Astrocyte (in vitro differentiated cells and primary cell): ENCODE measurements around the gene PLPP4. TPM values are rescaled to one million over a fixed set of nuclear protein-coding genes. Genes with fewer than 3 reads are reported as not detected.

Experiments
- DNase-seq: peaks from one replicate; pipeline ENCODE4 v3.0.0-alpha.2; 2010; ENCODE audit warnings: low read depth
- FAIRE-seq: peaks from 2 replicates; lab custom pipeline; 2011; peaks lifted over from hg19 to GRCh38; lab: Jason Lieb, UNC
- H2AFZ ChIP-seq: 2 replicates; pipeline ENCODE4 v1.6.0; 2012; ENCODE audit warnings: low read depth, low read length, inconsistent platforms
- H3K27ac ChIP-seq: 2 replicates; pipeline ENCODE4 v1.5.1; 2011; ENCODE audit warnings: low read depth, low read length, inconsistent platforms
- H3K27me3 ChIP-seq: 2 replicates; pipeline ENCODE4 v1.6.0; 2011; ENCODE audit warnings: low read length, inconsistent platforms; ENCODE audit not compliant: insufficient read depth
- H3K36me3 ChIP-seq: 2 replicates; pipeline ENCODE4 v1.5.1; 2011; ENCODE audit warnings: low read length, inconsistent platforms; ENCODE audit not compliant: insufficient read depth
- H3K4me1 ChIP-seq: 2 replicates; pipeline ENCODE4 v1.5.1; 2011; ENCODE audit warnings: low read length, inconsistent platforms; ENCODE audit not compliant: insufficient read depth
- H3K4me2 ChIP-seq: 2 replicates; pipeline ENCODE4 v1.6.0; 2012; ENCODE audit warnings: low read length, inconsistent platforms
- H3K4me3 ChIP-seq: 2 replicates; pipeline ENCODE4 v1.5.1; 2011; ENCODE audit warnings: low read depth, mild to moderate bottlenecking, low read length, inconsistent platforms; ENCODE audit not compliant: insufficient read depth
- H3K79me2 ChIP-seq: 2 replicates; pipeline ENCODE4 v1.6.0; 2012; ENCODE audit warnings: mild to moderate bottlenecking, low read length, inconsistent platforms; ENCODE audit not compliant: insufficient read depth
- H3K9ac ChIP-seq: 2 replicates; pipeline ENCODE4 v1.6.0; 2012; ENCODE audit warnings: mild to moderate bottlenecking, low read length, inconsistent platforms
- H3K9me3 ChIP-seq: 2 replicates; pipeline ENCODE4 v1.5.1; 2012; ENCODE audit warnings: low read depth, mild to moderate bottlenecking, low read length, inconsistent platforms; ENCODE audit not compliant: insufficient read depth
- H4K20me1 ChIP-seq: 2 replicates; pipeline ENCODE4 v1.6.0; 2012; ENCODE audit warnings: low read length, inconsistent platforms; ENCODE audit not compliant: insufficient read depth
- H3K27ac Mint-ChIP-seq: one replicate; pipeline ENCODE4 v1.8.0; 2021; ENCODE audit warnings: mild to moderate bottlenecking, mixed read lengths; ENCODE audit not compliant: unreplicated experiment
- H3K27me3 Mint-ChIP-seq: one replicate; pipeline ENCODE4 v1.8.0; 2021; ENCODE audit warnings: low read depth, mixed read lengths; ENCODE audit not compliant: unreplicated experiment
- H3K36me3 Mint-ChIP-seq: one replicate; pipeline ENCODE4 v1.8.0; 2021; ENCODE audit warnings: low read depth, mixed read lengths; ENCODE audit not compliant: unreplicated experiment
- H3K4me1 Mint-ChIP-seq: one replicate; pipeline ENCODE4 v1.8.0; 2021; ENCODE audit warnings: low read depth, mixed read lengths; ENCODE audit not compliant: unreplicated experiment
- H3K4me3 Mint-ChIP-seq: one replicate; pipeline ENCODE4 v1.8.0; 2021; ENCODE audit warnings: mild to moderate bottlenecking, moderate library complexity, mixed read lengths; ENCODE audit not compliant: unreplicated experiment
- H3K9me3 Mint-ChIP-seq: one replicate; pipeline ENCODE4 v1.8.0; 2021; ENCODE audit warnings: mild to moderate bottlenecking, mixed read lengths; ENCODE audit not compliant: unreplicated experiment
- EZH2 ChIP-seq: IDR thresholded peaks from 2 replicates; pipeline ENCODE4 v1.6.1; 2012; ENCODE audit warnings: mild to moderate bottlenecking, low read length, inconsistent platforms; ENCODE audit not compliant: insufficient read depth
- total RNA-seq: library from RNA; stranded (reverse); gene quantifications from 2 replicates; pipeline ENCODE4 v1.2.1, GENCODE V29; 2021
- TF ChIP-seq, protein P1 (sequence below): IDR thresholded peaks from 2 replicates; pipeline ENCODE4 v1.5.1; 2011; ENCODE audit warnings: low read depth, mild to moderate bottlenecking, inconsistent platforms, low read length, moderate library complexity; ENCODE audit not compliant: insufficient read depth

PLPP4 gene
- total RNA-seq, 1 donor from 2014 or later, result 44.1 TPM

DNA sequence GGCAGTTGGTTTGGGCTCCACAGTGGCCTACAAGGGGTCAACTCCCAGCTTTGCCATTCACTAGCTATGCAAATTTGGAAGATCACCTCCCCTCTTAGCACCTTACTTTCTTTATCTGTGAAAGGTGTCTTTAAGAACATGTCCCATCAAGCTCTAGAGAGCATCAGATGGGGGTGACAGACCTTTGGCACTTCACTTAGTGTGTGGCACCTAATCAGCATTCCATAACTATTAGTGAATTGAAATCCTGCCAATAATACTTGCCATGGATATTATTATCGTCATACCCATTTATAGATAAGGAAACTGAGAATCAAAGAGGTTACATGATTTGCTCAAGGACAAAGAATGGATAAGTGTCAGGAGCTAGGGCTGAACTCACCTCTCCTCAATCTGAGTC, 51.9 kb downstream of the PLPP4 start:
- Histone ChIP-seq H3K27ac (peak overlapping the region; percentile 84), H3K9ac (peak overlapping the region; percentile 13), H3K9me3 (no peaks in the 10 kb centered on the region), H3K27me3 (no peaks in the 10 kb centered on the region), H3K4me1 (peaks cover 69% of the 10 kb centered on the region), H3K4me3 (no peak overlapping the region), H3K4me2 (peak overlapping the region; percentile 59), H4K20me1 (peaks cover 10% of the 10 kb centered on the region), H3K79me2 (peaks cover 33% of the 10 kb centered on the region), H3K36me3 (no peaks in the 10 kb centered on the region), H2AFZ (no peak overlapping the region)
- peak overlapping the region; percentile 79 for H3K27ac Mint-ChIP-seq
- H3K4me3 Mint-ChIP-seq, result no peak overlapping the region
- H3K27me3 Mint-ChIP-seq, result no peaks in the 10 kb centered on the region
- H3K4me1 Mint-ChIP-seq, result peaks cover 71% of the 10 kb centered on the region
- no peaks in the 10 kb centered on the region for H3K9me3 Mint-ChIP-seq
- FAIRE-seq, result no peak
- TF ChIP-seq, protein P1, sequence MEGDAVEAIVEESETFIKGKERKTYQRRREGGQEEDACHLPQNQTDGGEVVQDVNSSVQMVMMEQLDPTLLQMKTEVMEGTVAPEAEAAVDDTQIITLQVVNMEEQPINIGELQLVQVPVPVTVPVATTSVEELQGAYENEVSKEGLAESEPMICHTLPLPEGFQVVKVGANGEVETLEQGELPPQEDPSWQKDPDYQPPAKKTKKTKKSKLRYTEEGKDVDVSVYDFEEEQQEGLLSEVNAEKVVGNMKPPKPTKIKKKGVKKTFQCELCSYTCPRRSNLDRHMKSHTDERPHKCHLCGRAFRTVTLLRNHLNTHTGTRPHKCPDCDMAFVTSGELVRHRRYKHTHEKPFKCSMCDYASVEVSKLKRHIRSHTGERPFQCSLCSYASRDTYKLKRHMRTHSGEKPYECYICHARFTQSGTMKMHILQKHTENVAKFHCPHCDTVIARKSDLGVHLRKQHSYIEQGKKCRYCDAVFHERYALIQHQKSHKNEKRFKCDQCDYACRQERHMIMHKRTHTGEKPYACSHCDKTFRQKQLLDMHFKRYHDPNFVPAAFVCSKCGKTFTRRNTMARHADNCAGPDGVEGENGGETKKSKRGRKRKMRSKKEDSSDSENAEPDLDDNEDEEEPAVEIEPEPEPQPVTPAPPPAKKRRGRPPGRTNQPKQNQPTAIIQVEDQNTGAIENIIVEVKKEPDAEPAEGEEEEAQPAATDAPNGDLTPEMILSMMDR, result no peak
- no peak for TF ChIP-seq EZH2
- no peak for DNase-seq
- H3K36me3 Mint-ChIP-seq, result peaks cover 17% of the 10 kb centered on the region

DNA sequence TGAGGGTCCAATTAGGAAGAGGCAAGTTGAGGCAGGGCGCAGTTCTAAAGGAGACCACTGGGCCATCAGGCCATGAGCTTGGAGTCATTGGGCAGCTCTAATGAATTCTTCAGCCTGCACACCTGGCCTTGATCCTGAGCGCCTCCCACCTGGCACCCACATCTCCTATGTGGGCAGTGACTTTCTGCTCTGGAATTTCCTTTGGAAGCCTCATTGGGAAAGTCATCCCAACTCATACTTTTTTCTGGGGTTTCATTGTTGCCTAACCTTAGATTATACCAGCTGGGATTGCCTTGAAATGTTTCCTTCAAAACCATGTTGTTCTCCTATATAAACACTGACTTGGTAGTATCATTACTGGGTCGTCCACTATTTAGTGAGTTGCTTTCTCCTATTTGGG, 54.1 kb downstream of the PLPP4 start:
- Histone ChIP-seq H2AFZ (no peak overlapping the region), H3K4me1 (peaks cover 51% of the 10 kb centered on the region), H3K4me3 (no peak overlapping the region), H3K27ac (peak overlapping the region; percentile 59), H3K9me3 (no peaks in the 10 kb centered on the region), H3K27me3 (no peaks in the 10 kb centered on the region), H3K4me2 (peak overlapping the region; percentile 39), H4K20me1 (peaks cover 25% of the 10 kb centered on the region), H3K9ac (no peak overlapping the region), H3K79me2 (peaks cover 42% of the 10 kb centered on the region), H3K36me3 (peaks cover 5% of the 10 kb centered on the region)
- Mint-ChIP-seq H3K36me3 (peaks cover 34% of the 10 kb centered on the region), H3K4me3 (peak overlapping the region; percentile 17), H3K27me3 (no peaks in the 10 kb centered on the region), H3K9me3 (no peaks in the 10 kb centered on the region), H3K4me1 (peaks cover 56% of the 10 kb centered on the region), H3K27ac (peak overlapping the region; percentile 35)
- TF ChIP-seq EZH2, result no peak
- TF ChIP-seq, protein P1, result no peak
- DNase-seq, result peak; percentile 92
- FAIRE-seq, result peak; percentile 50

DNA sequence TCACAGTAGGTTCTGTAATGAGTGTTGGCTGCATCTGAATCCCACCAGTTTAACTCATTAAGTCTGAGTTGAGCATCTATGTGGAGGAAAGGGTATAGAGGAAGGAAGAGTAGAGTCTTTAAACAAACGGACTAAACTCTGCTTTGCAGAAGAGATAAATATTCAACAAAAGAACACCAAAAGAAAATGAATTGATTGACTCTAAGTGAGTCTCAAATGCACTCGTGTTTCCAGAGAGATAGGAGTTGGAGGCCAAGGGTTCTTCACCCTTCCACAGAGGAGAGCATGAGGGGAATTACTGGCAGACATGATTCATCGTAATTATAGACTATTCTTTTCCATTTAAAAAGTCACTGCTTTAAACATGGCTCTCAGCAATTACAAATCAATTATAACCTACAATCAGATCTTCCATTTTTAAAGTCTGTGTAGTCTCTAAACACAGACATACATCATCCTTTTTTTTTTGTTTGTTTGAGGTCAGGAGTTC, 56.3 kb downstream of the PLPP4 start:
- no peaks in the 10 kb centered on the region for H3K9me3 ChIP-seq
- Mint-ChIP-seq H3K36me3 (peaks cover 30% of the 10 kb centered on the region), H3K4me1 (peaks cover 43% of the 10 kb centered on the region), H3K9me3 (no peaks in the 10 kb centered on the region), H3K27me3 (no peaks in the 10 kb centered on the region), H3K4me3 (no peak overlapping the region), H3K27ac (no peak overlapping the region)
- FAIRE-seq, result no peak
- H3K4me2 ChIP-seq, result no peak overlapping the region
- no peaks in the 10 kb centered on the region for H3K27me3 ChIP-seq
- H3K9ac ChIP-seq, result no peak overlapping the region
- H3K4me1 ChIP-seq, result peaks cover 31% of the 10 kb centered on the region
- H2AFZ ChIP-seq, result no peak overlapping the region
- H4K20me1 ChIP-seq, result peaks cover 39% of the 10 kb centered on the region
- H3K27ac ChIP-seq, result no peak overlapping the region
- no peak for DNase-seq
- H3K36me3 ChIP-seq, result peaks cover 5% of the 10 kb centered on the region
- H3K4me3 ChIP-seq, result no peak overlapping the region
- H3K79me2 ChIP-seq, result peaks cover 29% of the 10 kb centered on the region
- TF ChIP-seq EZH2, result no peak
- TF ChIP-seq, protein P1, result no peak
